GM18505 (cell line): ENCODE data around the gene LIPN.
"Not testable (repeated sequence)": the region's sequence is repeated elsewhere in the genome, so short reads cannot be mapped to it uniquely, and the experiment has no call there.

ENCODE experiments used
- ATAC-seq: cut with Tn5 transposase; IDR thresholded peaks from one replicate; pipeline ENCODE4 v1.9.1; 2021; ENCODE audit not compliant: unreplicated experiment
- POLR2A ChIP-seq: IDR thresholded peaks from 4 replicates; pipeline ENCODE4 v1.6.1; 2011; ENCODE audit warnings: borderline replicate concordance; ENCODE audit not compliant: insufficient read depth, insufficient read length; ENCODE audit errors: extremely low read depth

The LIPN gene, protein sequence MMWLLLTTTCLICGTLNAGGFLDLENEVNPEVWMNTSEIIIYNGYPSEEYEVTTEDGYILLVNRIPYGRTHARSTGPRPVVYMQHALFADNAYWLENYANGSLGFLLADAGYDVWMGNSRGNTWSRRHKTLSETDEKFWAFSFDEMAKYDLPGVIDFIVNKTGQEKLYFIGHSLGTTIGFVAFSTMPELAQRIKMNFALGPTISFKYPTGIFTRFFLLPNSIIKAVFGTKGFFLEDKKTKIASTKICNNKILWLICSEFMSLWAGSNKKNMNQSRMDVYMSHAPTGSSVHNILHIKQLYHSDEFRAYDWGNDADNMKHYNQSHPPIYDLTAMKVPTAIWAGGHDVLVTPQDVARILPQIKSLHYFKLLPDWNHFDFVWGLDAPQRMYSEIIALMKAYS

GRCh38 chr10:88759366-88760101 is at the start of gene LIPN:
Gene LIPN (plus strand): TSS chr10:88760020. CDS start chr10:88761406, 1,386 bp downstream.
- no peak for TF ChIP-seq POLR2A
- no peak for ATAC-seq

DNA sequence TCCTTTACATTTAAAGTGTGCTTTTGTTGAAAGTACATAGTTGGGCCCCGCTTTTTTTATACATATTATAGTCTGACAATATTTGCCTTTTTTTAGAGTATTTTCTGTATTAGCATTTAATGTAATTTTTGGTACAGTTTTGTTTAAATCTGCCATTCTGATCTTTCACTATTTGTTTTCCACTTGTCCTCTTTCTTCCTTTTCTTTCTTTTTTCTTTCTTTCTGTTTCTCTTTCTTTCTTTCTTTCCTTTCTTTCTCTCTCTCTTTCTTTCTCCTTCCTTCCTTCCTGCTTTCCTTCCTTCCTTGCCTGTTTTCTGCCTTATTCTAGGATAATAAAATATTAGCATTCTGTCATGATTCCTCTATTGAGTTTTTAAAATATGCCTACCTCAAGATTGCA is 44.3 kb upstream of the LIPN start:
- TF ChIP-seq POLR2A: no peak
- ATAC-seq: no peak

DNA sequence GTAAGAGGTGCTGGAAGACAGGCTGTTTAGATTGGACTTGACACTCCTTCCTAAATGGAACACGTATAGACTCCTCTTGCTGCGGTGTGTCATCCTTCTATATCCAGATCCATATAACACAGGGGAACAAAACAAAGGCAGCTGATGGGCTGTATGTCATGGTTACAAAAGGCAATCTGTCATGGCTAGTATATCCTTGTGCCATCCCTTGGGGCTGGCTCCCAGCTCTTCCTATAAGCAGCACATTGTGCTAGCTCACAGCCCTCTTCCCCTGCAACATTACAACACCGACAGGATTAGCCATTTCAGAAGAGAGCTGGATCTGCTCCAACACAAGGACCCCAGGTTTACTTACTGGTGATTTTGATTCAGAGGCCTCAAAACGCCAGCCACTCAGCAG is 38.4 kb upstream of the LIPN start:
- TF ChIP-seq POLR2A: no peak

GRCh38 chr10:88725798-88726197 is 34.0 kb upstream of the LIPN start:
- TF ChIP-seq POLR2A: no peak
- no peak for ATAC-seq

More for the DNA sequence above, 38.4 kb upstream of the LIPN start:
- ATAC-seq: no peak

GRCh38 chr10:88728107-88728763 is 31.6 kb upstream of the LIPN start:
- no peak for ATAC-seq
- TF ChIP-seq POLR2A: no peak

DNA sequence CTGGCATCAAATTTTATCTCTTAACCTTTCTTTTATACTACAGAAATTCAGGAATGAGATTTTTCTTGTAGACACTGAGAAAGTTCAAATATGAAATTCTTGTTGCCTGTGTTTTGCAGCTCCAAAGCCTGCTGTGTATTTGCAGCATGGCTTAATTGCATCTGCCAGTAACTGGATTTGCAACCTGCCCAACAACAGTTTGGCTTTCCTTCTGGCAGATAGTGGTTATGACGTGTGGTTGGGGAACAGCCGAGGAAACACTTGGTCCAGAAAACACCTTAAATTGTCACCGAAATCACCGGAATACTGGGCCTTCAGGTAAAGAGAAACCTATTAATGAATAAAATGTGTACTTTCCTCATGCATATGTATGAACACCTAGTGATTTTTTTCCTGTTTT is 29.0 kb upstream of the LIPN start:
- no peak for ATAC-seq
- TF ChIP-seq POLR2A: no peak

DNA sequence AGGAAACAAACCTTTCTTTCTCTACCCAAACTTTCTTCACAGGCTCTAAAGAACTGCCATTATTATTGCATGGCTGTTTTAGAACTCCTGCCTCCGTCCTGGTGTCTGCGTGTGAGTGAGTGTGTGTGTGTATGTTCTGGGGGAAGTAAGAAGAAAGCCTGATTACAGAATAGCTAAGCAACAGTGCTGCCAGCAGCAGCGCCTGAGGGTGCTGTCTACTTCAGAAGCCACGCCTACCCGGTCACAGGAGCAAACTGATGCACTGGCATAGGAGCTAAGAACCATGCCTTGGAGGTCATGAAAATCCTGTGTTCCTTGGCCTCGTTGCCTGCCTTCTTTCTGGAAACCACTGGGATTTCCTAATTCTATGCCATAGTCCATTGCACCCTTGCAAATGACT is 28.5 kb upstream of the LIPN start:
- ATAC-seq: no peak
- no peak for TF ChIP-seq POLR2A

GRCh38 chr10:88733215-88733614 is 26.6 kb upstream of the LIPN start:
- no peak for ATAC-seq
- TF ChIP-seq POLR2A: no peak

- ATAC-seq: no peak
- no peak for TF ChIP-seq POLR2A
Measured at GRCh38 chr10:88735661-88736060, 24.2 kb upstream of the LIPN start.

GRCh38 chr10:88741921-88742320 is 17.9 kb upstream of the LIPN start:
- not testable (repeated sequence) for ATAC-seq

GRCh38 chr10:88742448-88742847 is 17.4 kb upstream of the LIPN start:
- TF ChIP-seq POLR2A: no peak
- ATAC-seq: no peak

GRCh38 chr10:88744002-88744401 is 15.8 kb upstream of the LIPN start:
- no peak for ATAC-seq
- no peak for TF ChIP-seq POLR2A

GRCh38 chr10:88745633-88746032 is 14.2 kb upstream of the LIPN start:
- TF ChIP-seq POLR2A: no peak
- no peak for ATAC-seq

- no peak for ATAC-seq
Measured at GRCh38 chr10:88754287-88754686, 5.5 kb upstream of the LIPN start.

More at GRCh38 chr10:88754287-88754686, 5.5 kb upstream of the LIPN start:
- TF ChIP-seq POLR2A: no peak
